GM21515 (cell line): ENCODE results near the gene CCR6.

Source experiments
- ATAC-seq: cut with Tn5 transposase; IDR thresholded peaks from one replicate; pipeline ENCODE4 v1.9.1; 2021; ENCODE audit not compliant: unreplicated experiment

The CCR6 gene

GRCh38 chr6:167097770-167098169 is 25.1 kb upstream of the CCR6 start:
- ATAC-seq = no peak

GRCh38 chr6:167098825-167099225 is 24.1 kb upstream of the CCR6 start:
- ATAC-seq = no peak

GRCh38 chr6:167099707-167100106 is 23.2 kb upstream of the CCR6 start:
- no peak for ATAC-seq

GRCh38 chr6:167100241-167100674 is 22.6 kb upstream of the CCR6 start:
- ATAC-seq = no peak

GRCh38 chr6:167102318-167102717 is 20.6 kb upstream of the CCR6 start:
- ATAC-seq = no peak

GRCh38 chr6:167103041-167103891 is 19.6 kb upstream of the CCR6 start:
- peak; percentile 96 for ATAC-seq

- no peak for ATAC-seq
These were observed 18.5 kb upstream of the CCR6 start for GRCh38 chr6:167104388-167104787.

- no peak for ATAC-seq
These were observed 17.8 kb upstream of the CCR6 start for GRCh38 chr6:167105060-167105459.

GRCh38 chr6:167106406-167106805 is 16.5 kb upstream of the CCR6 start:
- ATAC-seq = no peak

- ATAC-seq = no peak
These were observed 15.1 kb upstream of the CCR6 start for GRCh38 chr6:167107787-167108186.

GRCh38 chr6:167108278-167108677 is 14.6 kb upstream of the CCR6 start:
- no peak for ATAC-seq

- ATAC-seq = no peak
These were observed 13.2 kb upstream of the CCR6 start for GRCh38 chr6:167109651-167110050.

- no peak for ATAC-seq
These were observed 11.3 kb upstream of the CCR6 start for GRCh38 chr6:167111597-167111996.

- no peak for ATAC-seq
These were observed 10.5 kb upstream of the CCR6 start for GRCh38 chr6:167112421-167112820.

- ATAC-seq = peak; percentile 57
These were observed 9.7 kb upstream of the CCR6 start for GRCh38 chr6:167113047-167113754.

- peak; percentile 87 for ATAC-seq
These were observed 8.7 kb upstream of the CCR6 start for GRCh38 chr6:167113935-167114910.

GRCh38 chr6:167115054-167115453 is 7.8 kb upstream of the CCR6 start:
- no peak for ATAC-seq

- no peak for ATAC-seq
These were observed 6.6 kb upstream of the CCR6 start for GRCh38 chr6:167116109-167116837.

- ATAC-seq = no peak
These were observed 6.1 kb upstream of the CCR6 start for GRCh38 chr6:167116838-167117228.

GRCh38 chr6:167118006-167118405 is 4.9 kb upstream of the CCR6 start:
- ATAC-seq = no peak
